ENCODE data around the gene CYP4F3. TPM values are rescaled to one million over a fixed set of nuclear protein-coding genes. Genes with fewer than 3 reads are reported as not detected.
"Not testable (repeated sequence)": the region's sequence is repeated elsewhere in the genome, so short reads cannot be mapped to it uniquely, and the experiment has no call there.

The CYP4F3 gene
- total RNA-seq, 1 donor from 2014 or later, result 34.8 TPM

DNA sequence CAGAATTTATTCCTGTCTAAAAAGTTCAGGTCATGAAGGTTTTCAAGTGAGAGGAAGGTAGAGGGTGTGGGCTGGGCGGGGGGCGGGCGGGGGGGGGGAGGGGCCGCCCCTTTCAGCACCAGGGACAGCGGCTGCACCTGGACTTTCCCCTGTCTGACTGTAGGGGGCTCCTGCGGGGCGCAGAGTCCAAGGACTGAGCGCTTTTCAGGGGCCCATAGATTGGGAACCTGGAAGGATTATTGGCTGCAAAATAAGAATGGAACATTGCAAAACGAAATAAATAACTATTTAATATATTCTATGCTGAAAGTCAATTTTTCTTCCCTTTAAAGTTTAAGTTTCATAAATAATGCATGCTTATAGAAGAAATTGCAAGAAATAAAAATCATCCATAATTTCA lies 8.9 kb upstream of the CYP4F3 start:
- ATAC-seq, result peak; percentile 35

DNA sequence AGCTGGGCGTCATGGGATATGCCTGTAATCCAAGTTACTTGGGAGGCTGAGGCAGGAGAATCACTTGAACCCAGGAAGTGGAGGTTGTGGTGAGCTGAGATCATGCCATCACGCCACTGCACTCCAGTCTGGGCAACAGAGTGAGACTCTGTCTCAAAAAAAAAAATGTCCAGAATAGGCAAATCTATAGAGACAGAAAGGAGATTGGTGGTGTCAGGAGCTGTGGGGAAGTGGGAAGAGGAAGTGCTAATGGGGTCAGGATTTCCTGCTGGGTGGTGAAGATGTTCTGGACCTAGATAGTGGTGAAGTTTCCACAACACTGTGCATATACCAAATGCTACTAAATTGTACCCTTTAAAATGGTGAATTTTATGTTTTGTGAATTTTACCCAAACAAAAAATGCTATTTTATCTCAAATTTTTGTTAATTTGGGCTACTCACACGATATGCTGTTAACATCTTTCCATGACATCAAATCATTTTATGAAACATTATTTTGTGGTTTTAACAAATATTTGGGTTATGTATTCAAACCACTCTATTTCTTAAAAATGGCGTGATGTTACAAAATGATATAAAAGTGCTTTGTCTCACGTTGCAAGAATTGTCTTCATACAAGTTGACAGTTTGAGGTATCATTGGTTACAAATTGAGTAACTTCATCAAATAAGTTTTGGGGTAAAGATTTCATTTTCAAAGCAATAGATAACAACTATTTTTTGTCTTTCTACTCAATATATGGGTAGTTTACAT lies 7.4 kb upstream of the CYP4F3 start:
- ATAC-seq, result no peak

DNA sequence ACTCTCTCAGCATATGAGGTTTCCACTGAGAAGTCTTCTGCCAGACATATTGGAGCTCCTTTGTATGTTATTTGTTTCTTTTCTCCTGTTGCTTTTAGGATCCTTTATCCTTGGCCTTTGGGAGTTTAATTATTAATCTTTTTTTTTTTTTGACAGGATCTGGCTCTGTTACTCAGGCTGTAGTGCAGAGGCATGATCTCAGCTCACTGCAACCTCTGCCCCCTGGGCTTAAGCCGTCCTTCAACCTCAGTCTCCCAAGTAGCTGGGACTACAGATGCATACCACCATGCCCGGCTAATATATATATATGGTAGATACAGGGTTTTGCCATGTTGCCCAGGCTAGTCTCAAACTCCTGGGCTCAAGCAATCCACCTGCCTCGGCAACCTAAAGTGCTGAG lies 6.6 kb upstream of the CYP4F3 start:
- ATAC-seq, result no peak

- no peak for ATAC-seq
These were observed 5.5 kb upstream of the CYP4F3 start for GRCh38 chr19:15635016-15635805.

GRCh38 chr19:15636026-15636425 lies 4.7 kb upstream of the CYP4F3 start:
- no peak for ATAC-seq

DNA sequence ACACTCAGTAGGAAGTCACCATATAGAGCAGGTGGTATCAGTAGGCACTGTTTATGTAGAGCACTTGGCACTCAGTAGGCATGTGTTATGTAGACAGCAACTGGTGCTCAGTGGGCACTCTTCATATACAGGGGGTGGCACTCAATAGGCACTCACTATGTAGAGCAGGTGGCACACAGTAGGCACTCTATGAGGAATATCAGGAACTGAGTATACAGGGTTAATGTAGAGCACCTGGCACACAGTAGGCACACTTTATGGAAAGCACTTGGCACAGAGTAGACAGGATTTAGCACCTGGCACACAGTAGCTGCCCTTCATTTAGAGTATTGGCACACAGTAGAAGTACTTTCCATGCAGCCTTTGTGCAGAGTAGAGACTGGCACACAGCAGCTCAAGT lies 1.1 kb upstream of the CYP4F3 start:
- no peak for ATAC-seq

- peak; percentile 48 for ATAC-seq
These were observed 354 bp downstream of the CYP4F3 start for GRCh38 chr19:15640904-15641597.

DNA sequence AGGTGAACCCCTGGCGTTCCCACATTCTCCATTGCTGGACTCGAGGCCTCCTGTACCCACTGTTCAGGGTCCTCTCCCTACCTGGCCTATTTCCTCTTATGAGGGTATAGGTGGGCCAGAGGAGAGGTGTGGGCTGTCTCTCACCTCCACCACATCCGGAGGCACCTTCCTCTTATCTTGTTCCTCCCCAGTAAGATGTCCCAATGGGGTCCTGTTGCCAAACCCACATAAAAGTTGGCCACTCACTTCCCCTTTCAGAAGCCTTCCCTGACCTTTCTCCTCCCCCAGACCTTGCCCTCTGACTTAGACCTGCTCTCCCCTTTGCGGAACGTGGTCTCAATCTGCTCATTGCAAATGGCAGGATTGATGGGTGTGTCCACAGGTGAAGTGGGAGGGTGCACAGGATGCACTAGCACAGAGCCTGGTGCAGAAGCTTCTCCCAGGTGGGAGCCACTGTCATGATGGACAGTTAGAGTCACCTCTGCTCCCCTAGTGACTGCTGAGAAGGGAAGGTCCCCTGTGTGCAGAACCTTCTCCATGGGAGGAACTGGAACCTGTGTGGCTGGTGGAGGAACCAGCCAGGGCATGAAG lies 1.3 kb downstream of the CYP4F3 start:
- ATAC-seq, result no peak

- no peak for ATAC-seq
These were observed 2.1 kb downstream of the CYP4F3 start for GRCh38 chr19:15642807-15643206.

- ATAC-seq, result no peak
These were observed 2.7 kb downstream of the CYP4F3 start for GRCh38 chr19:15643387-15643786.

DNA sequence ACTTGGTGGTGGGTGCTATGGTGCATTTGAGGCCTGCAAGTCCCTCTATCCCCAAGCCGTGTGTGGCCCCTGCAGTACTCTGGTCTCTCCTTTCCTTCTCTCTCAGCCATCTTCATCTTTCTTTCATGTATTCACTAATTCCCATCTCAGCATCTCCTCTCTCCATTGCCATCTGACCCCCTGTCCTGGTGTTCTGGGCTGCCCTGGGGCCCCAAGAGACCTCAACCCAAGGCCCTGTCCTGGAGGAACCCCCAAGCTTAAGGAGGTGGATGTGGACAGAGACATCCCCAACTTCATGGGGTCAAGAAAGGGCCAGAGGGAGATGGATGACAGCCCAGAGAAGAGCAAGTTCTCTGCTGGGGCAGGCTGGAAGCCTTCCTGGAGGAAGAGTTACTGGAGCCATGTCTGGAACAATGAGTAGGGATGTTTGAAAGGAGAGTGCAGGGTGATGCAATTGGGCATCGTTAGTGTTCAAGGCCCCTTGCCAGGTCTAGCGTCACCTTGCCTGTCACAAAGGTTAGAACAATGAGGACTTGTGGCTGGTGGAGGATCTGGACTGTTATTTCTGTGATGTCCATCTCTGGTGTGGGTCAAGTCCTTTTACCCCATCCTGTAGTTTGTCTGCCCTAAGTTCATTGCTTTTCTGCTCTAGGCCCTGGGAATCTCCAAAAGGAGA lies 3.5 kb downstream of the CYP4F3 start:
- ATAC-seq, result no peak

DNA sequence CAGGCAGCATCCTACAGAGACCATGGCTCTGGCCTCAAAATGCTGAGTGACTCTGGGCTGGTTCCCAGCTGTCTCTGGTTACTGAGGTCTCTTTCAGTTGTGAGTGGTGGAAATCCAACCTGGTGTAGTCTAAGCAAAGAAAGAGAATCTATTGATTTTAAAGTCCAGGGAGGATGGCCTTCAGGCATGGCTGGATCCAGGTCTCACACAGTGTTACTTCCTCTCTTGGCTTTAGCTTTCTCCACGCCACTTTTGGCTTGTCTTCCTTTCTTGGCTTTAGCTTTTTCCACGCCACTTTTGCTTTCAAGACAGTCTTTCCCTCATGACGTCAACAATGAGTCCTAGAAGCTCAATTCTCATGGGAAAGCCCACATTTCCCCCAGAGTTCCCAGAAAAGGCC lies 4.1 kb downstream of the CYP4F3 start:
- no peak for ATAC-seq

- no peak for ATAC-seq
These were observed 8.8 kb downstream of the CYP4F3 start for GRCh38 chr19:15649526-15649925.

GRCh38 chr19:15650123-15650522 lies 9.4 kb downstream of the CYP4F3 start:
- not testable (repeated sequence) for ATAC-seq

DNA sequence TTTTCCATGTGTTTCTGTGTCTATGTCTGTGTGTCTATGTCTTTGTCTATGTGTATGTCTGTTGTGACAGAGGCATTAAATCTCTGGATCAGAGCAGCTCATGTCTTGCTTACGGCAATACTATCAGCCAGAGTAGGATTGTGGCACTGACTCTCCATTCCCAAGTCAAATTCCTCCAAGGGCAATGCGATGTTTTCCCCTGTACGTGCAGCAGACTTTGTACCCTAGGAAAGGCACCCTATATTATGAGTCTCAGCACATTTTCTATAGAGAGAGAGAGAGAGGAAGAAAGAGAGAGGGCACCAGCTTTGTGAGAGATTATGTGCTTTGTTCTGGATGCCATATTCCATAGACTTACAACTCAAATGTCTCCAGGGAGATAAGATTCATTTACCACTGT lies 11.1 kb downstream of the CYP4F3 start:
- ATAC-seq, result no peak

DNA sequence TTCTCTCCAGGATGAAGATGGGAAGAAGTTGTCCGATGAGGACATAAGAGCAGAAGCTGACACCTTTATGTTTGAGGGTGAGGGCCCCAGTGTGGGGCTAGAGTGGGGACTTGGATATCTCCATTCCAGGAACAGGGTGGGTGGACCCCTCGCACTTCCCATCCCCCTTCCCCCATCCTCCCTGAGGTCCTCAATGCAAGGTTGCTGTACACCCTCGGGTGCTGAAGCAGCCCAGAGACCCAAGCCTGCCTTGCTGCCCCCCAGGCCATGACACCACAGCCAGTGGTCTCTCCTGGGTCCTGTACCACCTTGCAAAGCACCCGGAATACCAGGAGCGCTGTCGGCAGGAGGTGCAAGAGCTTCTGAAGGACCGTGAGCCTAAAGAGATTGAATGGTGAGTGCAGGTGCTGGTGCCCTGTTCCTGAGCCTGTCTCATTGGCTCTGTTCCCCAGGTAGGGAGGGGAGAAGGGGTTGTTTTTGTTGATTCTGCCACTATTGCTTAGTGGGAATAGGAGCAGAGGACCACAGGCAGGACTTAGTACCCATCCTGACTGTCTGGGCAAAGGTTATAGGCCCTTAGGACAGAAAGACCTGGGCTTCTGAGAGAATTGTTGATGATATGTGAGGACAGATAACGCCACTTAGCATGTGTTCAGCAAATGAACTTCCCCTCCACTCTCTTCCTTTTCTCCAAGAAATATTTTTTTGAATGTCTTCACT lies 12.0 kb downstream of the CYP4F3 start:
- ATAC-seq, result no peak

- ATAC-seq, result no peak
These were observed 15.8 kb downstream of the CYP4F3 start for GRCh38 chr19:15656467-15656866.

DNA sequence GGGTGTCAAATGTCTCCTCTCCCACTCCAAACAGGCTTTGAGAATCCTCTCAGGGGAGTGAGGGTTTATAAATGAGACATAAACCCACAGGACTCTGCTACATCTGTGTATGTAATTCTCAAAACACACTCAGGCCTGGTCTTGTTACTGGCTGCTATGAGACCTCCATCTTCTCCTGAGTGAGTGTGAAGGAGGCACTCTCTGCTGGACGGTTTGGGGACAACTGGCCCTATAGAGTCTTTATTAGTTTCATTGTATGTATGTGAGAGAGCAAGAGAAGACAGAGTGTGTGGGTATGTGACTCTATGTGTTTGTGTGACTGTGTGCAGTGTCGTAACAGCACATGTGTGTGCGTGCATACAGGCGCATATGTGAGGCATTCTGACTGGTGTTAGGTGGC lies 22.6 kb downstream of the CYP4F3 start:
- no peak for ATAC-seq

DNA sequence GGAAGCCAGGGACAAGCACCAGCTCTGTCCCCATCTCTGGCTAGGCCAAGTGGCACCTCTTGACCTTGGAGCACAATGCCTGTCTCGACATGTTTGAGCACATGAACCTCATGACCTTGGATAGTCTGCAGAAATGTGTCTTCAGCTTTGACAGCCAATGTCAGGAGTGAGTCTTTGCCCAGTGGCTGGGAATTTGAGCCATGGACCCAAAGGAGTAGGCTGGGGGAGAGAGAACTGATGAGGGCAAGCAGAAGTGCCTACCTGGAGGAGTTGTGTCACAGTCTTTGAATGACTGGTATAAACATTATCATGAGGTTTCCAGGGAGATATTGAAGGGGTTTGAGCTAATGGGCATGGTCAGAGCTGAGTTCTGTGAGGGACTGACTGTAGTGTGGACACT lies 25.5 kb downstream of the CYP4F3 start:
- ATAC-seq, result no peak

GRCh38 chr19:15666883-15667282 lies 26.2 kb downstream of the CYP4F3 start:
- no peak for ATAC-seq

DNA sequence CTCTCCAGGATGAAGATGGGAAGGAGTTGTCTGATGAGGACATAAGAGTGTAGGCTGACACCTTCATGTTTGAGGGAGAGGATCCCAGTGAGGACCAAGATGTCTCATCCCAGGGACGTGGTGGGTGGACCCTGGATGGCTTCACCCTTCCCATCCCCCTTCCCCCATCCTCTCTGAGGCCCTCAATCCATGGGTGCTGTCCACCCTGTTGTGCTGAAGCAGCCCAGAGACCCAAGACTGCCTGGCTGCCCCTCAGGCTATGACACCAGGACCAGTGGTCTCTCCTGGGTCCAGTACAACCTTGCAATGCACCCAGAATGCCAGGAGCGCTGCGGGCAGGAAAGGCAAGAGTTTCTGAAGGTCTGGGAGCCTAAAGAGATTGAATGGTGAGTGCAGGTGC lies 28.7 kb downstream of the CYP4F3 start:
- no peak for ATAC-seq

DNA sequence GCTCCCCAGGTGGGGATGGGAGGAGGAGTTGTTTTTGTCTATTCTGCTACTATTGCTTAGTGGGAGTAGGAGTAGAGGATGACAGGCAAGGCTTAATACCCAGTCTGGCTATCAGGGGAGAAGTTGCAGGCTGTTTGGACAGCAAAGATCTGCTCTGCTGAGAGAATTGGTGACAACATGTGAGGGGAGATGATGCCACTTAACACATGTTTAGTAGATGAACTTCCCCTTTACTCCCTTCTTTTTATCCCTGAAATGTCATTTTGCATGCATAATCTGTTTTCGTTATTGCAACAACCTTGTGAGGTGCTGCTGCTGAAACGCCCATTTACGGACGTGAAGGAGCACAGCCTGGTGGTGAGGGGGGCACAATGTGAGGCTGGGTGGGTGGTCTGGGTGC lies 29.2 kb downstream of the CYP4F3 start:
- ATAC-seq, result no peak

Data from esophagus mucosa (tissue), 1 donor.